ENCODE data around the gene SMARCA4. TPM values are rescaled to one million over a fixed set of nuclear protein-coding genes. Genes with fewer than 3 reads are reported as not detected.

SMARCA4 gene
- total RNA-seq, 1 experiment from 2014 or later: 261 TPM

DNA sequence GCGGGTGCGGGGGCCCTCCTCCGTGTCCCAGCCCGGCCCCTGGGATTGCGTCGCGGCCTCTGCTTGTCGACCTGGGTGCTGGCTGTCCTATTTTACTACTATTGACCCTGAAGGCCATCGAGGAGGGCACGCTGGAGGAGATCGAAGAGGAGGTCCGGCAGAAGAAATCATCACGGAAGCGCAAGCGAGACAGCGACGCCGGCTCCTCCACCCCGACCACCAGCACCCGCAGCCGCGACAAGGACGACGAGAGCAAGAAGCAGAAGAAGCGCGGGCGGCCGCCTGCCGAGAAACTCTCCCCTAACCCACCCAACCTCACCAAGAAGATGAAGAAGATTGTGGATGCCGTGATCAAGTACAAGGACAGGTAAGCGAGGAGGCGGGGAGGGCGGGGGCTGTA, 80.4 kb downstream of the SMARCA4 start:
- H3K4me1 Mint-ChIP-seq: no peaks in the 10 kb centered on the region
- no peaks in the 10 kb centered on the region for H3K4me1 ChIP-seq (ENCODE audit: insufficient read depth, low read length)
- H4K91ac ChIP-seq (ENCODE audit: insufficient read length, low read depth, low read length): no peak overlapping the region
- H2BK12ac ChIP-seq (ENCODE audit: insufficient read length, low read depth, low read length): no peak overlapping the region
- H3K23ac ChIP-seq (ENCODE audit: insufficient read length, low read depth, low read length): no peak overlapping the region
- no peaks in the 10 kb centered on the region for H4K20me1 ChIP-seq (ENCODE audit: control insufficient read depth, insufficient read depth, insufficient read length)
- H4K5ac ChIP-seq (ENCODE audit: insufficient read length, low read depth, low read length): no peak overlapping the region
- no peak overlapping the region for H3K56ac ChIP-seq (ENCODE audit: insufficient read length, low read depth, low read length)
- H3K27ac ChIP-seq (ENCODE audit: insufficient read length, low read depth, low read length): no peak overlapping the region
- H2BK15ac ChIP-seq (ENCODE audit: low read depth, low read length): no peak overlapping the region
- no CpG with 5 or more reads among the region's 33 CpGs for WGBS (ENCODE audit: extremely low coverage, insufficient read length, low lambda C conversion rate)
- no peaks in the 10 kb centered on the region for H3K27me3 Mint-ChIP-seq (ENCODE audit: low read depth)
- no peak overlapping the region for H3K4ac ChIP-seq (ENCODE audit: low read depth, low read length)
- H3K18ac ChIP-seq (ENCODE audit: insufficient read length, low read depth, low read length): no peak overlapping the region
- no peak overlapping the region for H2BK120ac ChIP-seq (ENCODE audit: low read depth, low read length, poor library complexity, severe bottlenecking)
- H3K9me3 Mint-ChIP-seq: no peaks in the 10 kb centered on the region
- H2AK5ac ChIP-seq (ENCODE audit: insufficient read length, low read length): no peak overlapping the region
- H3K27ac Mint-ChIP-seq: peak overlapping the region in 1 of 3 experiments; percentile 88; a peak in 2 of 7 replicates
- no peak overlapping the region for H3K9ac ChIP-seq (ENCODE audit: extremely low read depth, insufficient read length, low read length)
- H3K4me3 Mint-ChIP-seq: no peak overlapping the region
- no peaks in the 10 kb centered on the region for H3K79me2 ChIP-seq (ENCODE audit: insufficient read depth, low read length)
- H3K4me2 ChIP-seq (ENCODE audit: insufficient read depth, insufficient read length, low read length): no peak overlapping the region
- TF ChIP-seq, protein P1, sequence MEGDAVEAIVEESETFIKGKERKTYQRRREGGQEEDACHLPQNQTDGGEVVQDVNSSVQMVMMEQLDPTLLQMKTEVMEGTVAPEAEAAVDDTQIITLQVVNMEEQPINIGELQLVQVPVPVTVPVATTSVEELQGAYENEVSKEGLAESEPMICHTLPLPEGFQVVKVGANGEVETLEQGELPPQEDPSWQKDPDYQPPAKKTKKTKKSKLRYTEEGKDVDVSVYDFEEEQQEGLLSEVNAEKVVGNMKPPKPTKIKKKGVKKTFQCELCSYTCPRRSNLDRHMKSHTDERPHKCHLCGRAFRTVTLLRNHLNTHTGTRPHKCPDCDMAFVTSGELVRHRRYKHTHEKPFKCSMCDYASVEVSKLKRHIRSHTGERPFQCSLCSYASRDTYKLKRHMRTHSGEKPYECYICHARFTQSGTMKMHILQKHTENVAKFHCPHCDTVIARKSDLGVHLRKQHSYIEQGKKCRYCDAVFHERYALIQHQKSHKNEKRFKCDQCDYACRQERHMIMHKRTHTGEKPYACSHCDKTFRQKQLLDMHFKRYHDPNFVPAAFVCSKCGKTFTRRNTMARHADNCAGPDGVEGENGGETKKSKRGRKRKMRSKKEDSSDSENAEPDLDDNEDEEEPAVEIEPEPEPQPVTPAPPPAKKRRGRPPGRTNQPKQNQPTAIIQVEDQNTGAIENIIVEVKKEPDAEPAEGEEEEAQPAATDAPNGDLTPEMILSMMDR (conservative IDR thresholded peaks at IDR 0.05): no peak
- no peak overlapping the region for H3K14ac ChIP-seq (ENCODE audit: insufficient read depth, low read length)
- no peak overlapping the region for H2BK20ac ChIP-seq (ENCODE audit: low read depth, low read length, poor library complexity, severe bottlenecking)
- no peak overlapping the region for H4K8ac ChIP-seq (replicated peaks; ENCODE audit: insufficient read length, low read depth, low read length)
- H2AFZ ChIP-seq (ENCODE audit: low read length): no peak overlapping the region
- no peak overlapping the region for H2BK5ac ChIP-seq (ENCODE audit: insufficient read length, low read length)
- H3K9me3 ChIP-seq (ENCODE audit: control insufficient read depth, low read depth, low read length): no peaks in the 10 kb centered on the region
- H3K27me3 ChIP-seq (ENCODE audit: insufficient read depth, low read length): no peaks in the 10 kb centered on the region
- peaks cover 58 to 84% (median 80%) of the 10 kb centered on the region in 3 experiments; a peak in 6 of 7 replicates for H3K36me3 Mint-ChIP-seq (ENCODE audit: insufficient read depth in 1 of 3, low read depth in 3 of 3)
- no peak for DNase-seq
- no peaks in the 10 kb centered on the region for H3K79me1 ChIP-seq (ENCODE audit: insufficient read depth, low read depth, low read length, poor library complexity, severe bottlenecking)
- no peaks in the 10 kb centered on the region for H3K23me2 ChIP-seq (ENCODE audit: insufficient read length, low read depth, low read length, poor library complexity, severe bottlenecking)
- H3T11ph ChIP-seq (ENCODE audit: low read length): no peak overlapping the region
